ENCODE data around the gene PIP4K2C. TPM values are rescaled to one million over a fixed set of nuclear protein-coding genes. Genes with fewer than 3 reads are reported as not detected.
"Not testable (repeated sequence)": the region's sequence is repeated elsewhere in the genome, so short reads cannot be mapped to it uniquely, and the experiment has no call there.

PIP4K2C gene
- total and polyA plus RNA-seq, 4 donors, result 14.5 to 28.4 (median 26.1) TPM

DNA sequence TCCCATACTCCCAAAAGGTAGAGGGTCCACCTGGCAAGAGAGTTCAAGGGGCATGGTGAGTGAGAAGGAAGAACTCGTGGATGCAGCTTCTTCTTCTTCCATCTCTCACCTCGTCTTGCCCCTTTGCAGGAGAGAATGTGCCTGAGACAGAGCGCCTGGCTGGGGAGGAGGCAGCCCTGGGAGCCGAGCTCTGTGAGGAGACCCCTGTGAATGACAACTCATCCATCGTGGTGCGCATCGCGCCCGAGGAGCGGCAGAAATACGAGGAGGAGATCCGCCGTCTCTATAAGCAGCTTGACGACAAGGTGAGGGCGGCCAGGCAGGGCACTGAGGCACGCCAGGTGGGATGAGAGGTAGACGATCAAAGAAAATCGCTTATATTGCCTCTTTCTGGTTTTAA is 21.1 kb upstream of the PIP4K2C start:
- DNase-seq, result no peak
- no peaks in the 10 kb centered on the region for H3K4me1 ChIP-seq (ENCODE audit: control insufficient read depth in 1 of 2, insufficient read depth in 2 of 2, low read length in 2 of 2)
- intact Hi-C loops (cut with DNase I), result no loop called here
- 86 to 88% methylated on average over 18 of the region's 18 CpGs for WGBS, 2 donors
- H3K36me3 ChIP-seq (ENCODE audit: control insufficient read depth in 1 of 2, insufficient read depth in 2 of 2, low read length in 1 of 2), result no peaks in the 10 kb centered on the region
- ATAC-seq (ENCODE audit: low FRiP score), result no peak
- H3K27ac ChIP-seq (ENCODE audit: low read depth in 1 of 2, low read length in 2 of 2), result no peak overlapping the region
- H3K9me3 ChIP-seq (ENCODE audit: control insufficient read depth, low read length), result no peaks in the 10 kb centered on the region
- no peak overlapping the region for H3K4me3 ChIP-seq (ENCODE audit: low read length in 2 of 2)
- no peaks in the 10 kb centered on the region for H3K27me3 ChIP-seq (ENCODE audit: control insufficient read depth in 1 of 2, insufficient read depth in 2 of 2, low read length in 1 of 2)

GRCh38 chr12:57570438-57570837 is 20.6 kb upstream of the PIP4K2C start:
- H3K27me3 ChIP-seq (ENCODE audit: control insufficient read depth in 1 of 2, insufficient read depth in 2 of 2, low read length in 1 of 2); intact Hi-C loops (cut with DNase I); H3K4me3 ChIP-seq (ENCODE audit: low read length in 2 of 2); DNase-seq; ATAC-seq (ENCODE audit: low FRiP score); H3K27ac ChIP-seq (ENCODE audit: low read depth in 1 of 2, low read length in 2 of 2); H3K9me3 ChIP-seq (ENCODE audit: control insufficient read depth, low read length); H3K36me3 ChIP-seq (ENCODE audit: control insufficient read depth in 1 of 2, insufficient read depth in 2 of 2, low read length in 1 of 2); H3K4me1 ChIP-seq (ENCODE audit: control insufficient read depth in 1 of 2, insufficient read depth in 2 of 2, low read length in 2 of 2): not testable (repeated sequence)
- WGBS, 2 donors, result 86 to 87% methylated on average over 13 of the region's 13 CpGs

DNA sequence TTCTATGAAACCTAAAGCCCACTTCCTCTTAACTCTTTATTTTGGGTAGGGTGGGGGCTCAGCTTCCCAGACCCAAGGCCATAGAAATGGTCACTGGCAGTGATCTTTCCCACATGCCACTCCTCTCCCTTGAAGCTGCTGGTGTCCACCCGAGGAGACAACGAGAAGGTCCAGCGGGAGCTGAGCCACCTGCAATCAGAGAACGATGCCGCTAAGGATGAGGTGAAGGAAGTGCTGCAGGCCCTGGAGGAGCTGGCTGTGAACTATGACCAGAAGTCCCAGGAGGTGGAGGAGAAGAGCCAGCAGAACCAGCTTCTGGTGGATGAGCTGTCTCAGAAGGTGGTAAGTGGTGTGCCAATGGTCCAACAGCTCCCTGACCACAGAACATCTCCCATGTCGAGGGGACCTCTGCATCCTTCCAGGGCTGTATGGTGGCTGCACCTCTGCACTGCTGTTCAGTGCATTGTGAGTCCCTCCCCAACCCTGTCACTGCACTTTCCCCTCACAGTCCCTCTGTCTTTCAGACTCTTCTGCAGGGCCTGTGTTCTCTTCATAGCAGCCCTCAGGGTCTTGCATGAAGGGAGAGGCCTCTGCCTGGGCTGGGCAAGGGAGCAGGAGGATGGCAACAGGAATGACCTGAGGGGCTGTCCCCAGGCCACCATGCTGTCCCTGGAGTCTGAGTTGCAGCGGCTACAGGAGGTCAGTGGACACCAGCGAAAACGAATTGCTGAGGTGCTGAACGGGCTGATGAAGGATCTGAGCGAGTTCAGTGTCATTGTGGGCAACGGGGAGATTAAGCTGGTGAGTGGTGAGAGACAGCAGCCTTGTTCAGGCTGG is 18.8 kb upstream of the PIP4K2C start:
- ATAC-seq (ENCODE audit: low FRiP score) (no peak), DNase-seq (no peak)
- no peaks in the 10 kb centered on the region for H3K9me3 ChIP-seq (ENCODE audit: control insufficient read depth, low read length)
- WGBS, 2 donors, result 87 to 88% methylated on average over 12 of the region's 12 CpGs
- no peaks in the 10 kb centered on the region for H3K27me3 ChIP-seq (ENCODE audit: control insufficient read depth in 1 of 2, insufficient read depth in 2 of 2, low read length in 1 of 2)
- intact Hi-C loops (cut with DNase I), result no loop called here
- no peaks in the 10 kb centered on the region for H3K4me1 ChIP-seq (ENCODE audit: control insufficient read depth in 1 of 2, insufficient read depth in 2 of 2, low read length in 2 of 2)
- no peaks in the 10 kb centered on the region for H3K36me3 ChIP-seq (ENCODE audit: control insufficient read depth in 1 of 2, insufficient read depth in 2 of 2, low read length in 1 of 2)
- H3K4me3 ChIP-seq (ENCODE audit: low read length in 2 of 2), result no peak overlapping the region
- H3K27ac ChIP-seq (ENCODE audit: low read depth in 1 of 2, low read length in 2 of 2), result no peak overlapping the region

DNA sequence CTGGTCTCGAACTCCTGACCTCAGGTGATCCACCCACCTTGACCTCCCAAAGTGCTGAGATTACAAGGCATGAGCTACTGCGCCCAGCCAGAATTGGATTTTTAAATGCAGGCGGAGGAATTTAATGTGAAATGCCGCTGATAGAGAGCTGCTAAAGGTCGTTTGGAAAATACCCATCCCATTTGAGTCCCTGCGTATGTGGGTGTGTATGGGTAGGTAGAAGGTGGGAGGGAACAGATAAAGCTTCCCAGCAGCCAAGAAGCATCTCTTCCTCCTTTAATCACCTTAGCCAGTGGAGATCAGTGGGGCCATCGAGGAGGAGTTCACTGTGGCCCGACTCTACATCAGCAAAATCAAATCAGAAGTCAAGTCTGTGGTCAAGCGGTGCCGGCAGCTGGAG is 16.2 kb upstream of the PIP4K2C start:
- H3K4me1 ChIP-seq (ENCODE audit: control insufficient read depth in 1 of 2, insufficient read depth in 2 of 2, low read length in 2 of 2), result no peaks in the 10 kb centered on the region
- no peak overlapping the region for H3K27ac ChIP-seq (ENCODE audit: low read depth in 1 of 2, low read length in 2 of 2)
- no peaks in the 10 kb centered on the region for H3K36me3 ChIP-seq (ENCODE audit: control insufficient read depth in 1 of 2, insufficient read depth in 2 of 2, low read length in 1 of 2)
- intact Hi-C loops (cut with DNase I), result no loop called here
- H3K9me3 ChIP-seq (ENCODE audit: control insufficient read depth, low read length), result no peaks in the 10 kb centered on the region
- 84 to 90% methylated on average over 10 of the region's 10 CpGs for WGBS, 2 donors
- no peak overlapping the region for H3K4me3 ChIP-seq (ENCODE audit: low read length in 2 of 2)
- no peak for DNase-seq
- H3K27me3 ChIP-seq (ENCODE audit: control insufficient read depth in 1 of 2, insufficient read depth in 2 of 2, low read length in 1 of 2), result no peaks in the 10 kb centered on the region
- no peak for ATAC-seq (ENCODE audit: low FRiP score)

GRCh38 chr12:57575771-57576612 is 15.0 kb upstream of the PIP4K2C start:
- no peak overlapping the region for H3K27ac ChIP-seq (ENCODE audit: low read depth in 1 of 2, low read length in 2 of 2)
- 81 to 84% methylated on average over 12 of the region's 12 CpGs for WGBS, 2 donors
- H3K36me3 ChIP-seq (ENCODE audit: control insufficient read depth in 1 of 2, insufficient read depth in 2 of 2, low read length in 1 of 2), result no peaks in the 10 kb centered on the region
- no peak for ATAC-seq (ENCODE audit: low FRiP score)
- H3K4me3 ChIP-seq (ENCODE audit: low read length in 2 of 2), result no peak overlapping the region
- H3K9me3 ChIP-seq (ENCODE audit: control insufficient read depth, low read length), result no peaks in the 10 kb centered on the region
- DNase-seq, result no peak
- no peaks in the 10 kb centered on the region for H3K27me3 ChIP-seq (ENCODE audit: control insufficient read depth in 1 of 2, insufficient read depth in 2 of 2, low read length in 1 of 2)
- no peaks in the 10 kb centered on the region for H3K4me1 ChIP-seq (ENCODE audit: control insufficient read depth in 1 of 2, insufficient read depth in 2 of 2, low read length in 2 of 2)
- intact Hi-C loops (cut with DNase I), result no loop called here

GRCh38 chr12:57576613-57577160 is 14.3 kb upstream of the PIP4K2C start:
- Histone ChIP-seq H3K4me3 (ENCODE audit: low read length in 2 of 2) (no peak overlapping the region), H3K9me3 (ENCODE audit: control insufficient read depth, low read length) (no peaks in the 10 kb centered on the region), H3K36me3 (ENCODE audit: control insufficient read depth in 1 of 2, insufficient read depth in 2 of 2, low read length in 1 of 2) (peaks cover 0 to 1% of the 10 kb centered on the region in 2 donors), H3K27me3 (ENCODE audit: control insufficient read depth in 1 of 2, insufficient read depth in 2 of 2, low read length in 1 of 2) (no peaks in the 10 kb centered on the region), H3K4me1 (ENCODE audit: control insufficient read depth in 1 of 2, insufficient read depth in 2 of 2, low read length in 2 of 2) (no peaks in the 10 kb centered on the region), H3K27ac (ENCODE audit: low read depth in 1 of 2, low read length in 2 of 2) (no peak overlapping the region)
- no peak for DNase-seq
- WGBS, 2 donors, result 78 to 79% methylated on average over 9 of the region's 9 CpGs
- ATAC-seq (ENCODE audit: low FRiP score), result no peak
- intact Hi-C loops (cut with DNase I), result no loop called here

DNA sequence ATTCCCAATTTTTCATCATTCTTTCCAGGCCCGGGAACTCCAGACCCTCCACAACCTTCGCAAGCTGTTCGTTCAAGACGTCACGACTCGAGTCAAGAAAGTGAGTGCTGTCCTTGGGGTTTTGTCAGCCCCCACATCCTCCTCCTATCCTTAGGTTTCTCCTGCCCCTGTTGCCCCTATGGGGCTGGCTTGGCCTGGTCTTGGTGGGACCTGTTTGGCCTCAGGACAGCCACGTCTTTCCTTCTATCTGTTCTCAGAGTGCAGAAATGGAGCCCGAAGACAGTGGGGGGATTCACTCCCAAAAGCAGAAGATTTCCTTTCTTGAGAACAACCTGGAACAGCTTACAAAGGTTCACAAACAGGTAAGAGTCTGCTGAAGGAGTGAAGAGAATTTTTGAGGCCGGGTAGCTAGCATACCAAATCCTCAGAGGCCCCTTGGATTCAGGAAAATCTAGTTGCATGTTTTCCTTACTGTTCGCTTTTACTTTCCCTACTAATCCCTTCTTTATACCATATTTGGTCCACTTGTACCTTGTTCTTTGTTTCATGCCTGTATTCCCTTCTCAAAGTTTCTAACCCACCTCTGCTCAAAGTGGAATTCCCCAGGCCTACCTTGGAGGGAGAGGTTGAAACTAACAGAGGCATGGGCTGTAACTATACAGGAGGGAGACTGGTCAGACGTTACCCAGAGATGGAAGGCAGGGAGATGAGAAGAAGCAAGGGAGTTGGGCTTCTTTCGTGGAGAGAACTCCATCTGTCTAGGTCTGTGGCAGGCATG is 12.8 kb upstream of the PIP4K2C start:
- ATAC-seq (ENCODE audit: low FRiP score) (no peak), DNase-seq (no peak)
- H3K4me1 ChIP-seq (ENCODE audit: control insufficient read depth in 1 of 2, insufficient read depth in 2 of 2, low read length in 2 of 2), result no peaks in the 10 kb centered on the region
- 84 to 85% methylated on average over 12 of the region's 12 CpGs for WGBS, 2 donors
- peaks cover 0 to 2% of the 10 kb centered on the region in 2 donors for H3K36me3 ChIP-seq (ENCODE audit: control insufficient read depth in 1 of 2, insufficient read depth in 2 of 2, low read length in 1 of 2)
- H3K27me3 ChIP-seq (ENCODE audit: control insufficient read depth in 1 of 2, insufficient read depth in 2 of 2, low read length in 1 of 2), result no peaks in the 10 kb centered on the region
- no peaks in the 10 kb centered on the region for H3K9me3 ChIP-seq (ENCODE audit: control insufficient read depth, low read length)
- intact Hi-C loops (cut with DNase I), result no loop called here
- H3K4me3 ChIP-seq (ENCODE audit: low read length in 2 of 2), result no peak overlapping the region
- H3K27ac ChIP-seq (ENCODE audit: low read depth in 1 of 2, low read length in 2 of 2), result no peak overlapping the region

- Histone ChIP-seq H3K4me1 (ENCODE audit: control insufficient read depth in 1 of 2, insufficient read depth in 2 of 2, low read length in 2 of 2) (no peaks in the 10 kb centered on the region), H3K27me3 (ENCODE audit: control insufficient read depth in 1 of 2, insufficient read depth in 2 of 2, low read length in 1 of 2) (no peaks in the 10 kb centered on the region), H3K27ac (ENCODE audit: low read depth in 1 of 2, low read length in 2 of 2) (no peak overlapping the region), H3K36me3 (ENCODE audit: control insufficient read depth in 1 of 2, insufficient read depth in 2 of 2, low read length in 1 of 2) (peaks cover 0 to 2% of the 10 kb centered on the region in 2 donors), H3K9me3 (ENCODE audit: control insufficient read depth, low read length) (no peaks in the 10 kb centered on the region), H3K4me3 (ENCODE audit: low read length in 2 of 2) (no peak overlapping the region)
- intact Hi-C loops (cut with DNase I), result no loop called here
- no peak for ATAC-seq (ENCODE audit: low FRiP score)
- 65 to 74% methylated on average over 2 of the region's 2 CpGs for WGBS, 2 donors
- no peak for DNase-seq
Measured at GRCh38 chr12:57579011-57579410, 12.0 kb upstream of the PIP4K2C start.

Measured in aorta (tissue), 5 donors.